NB4 (cell line): ENCODE results near the gene ABCF2.

Source experiments
- DNase-seq: peaks from one replicate; pipeline ENCODE4 v3.0.0; 2010; ENCODE audit warnings: low read depth
- H3K4me3 ChIP-seq: one replicate; pipeline ENCODE4 v1.5.1; 2011; ENCODE audit warnings: mild to moderate bottlenecking, low read depth, low read length, moderate library complexity
- CTCF ChIP-seq: IDR thresholded peaks from one replicate; pipeline ENCODE4 v1.5.1; 2012; ENCODE audit warnings: low read depth, low read length
- MYC ChIP-seq: IDR thresholded peaks from 2 replicates; pipeline ENCODE4 v1.6.1; 2011; ENCODE audit warnings: low read depth, low read length
- POLR2A ChIP-seq: IDR thresholded peaks from 2 replicates; pipeline ENCODE4 v1.6.1; 2011; ENCODE audit warnings: mild to moderate bottlenecking; ENCODE audit not compliant: insufficient read length; ENCODE audit errors: extremely low read depth
- TF ChIP-seq, protein P1 (sequence below): IDR thresholded peaks from 2 replicates; pipeline ENCODE4 v1.6.1; 2011; ENCODE audit warnings: low read depth, low read length

Gene ABCF2

DNA sequence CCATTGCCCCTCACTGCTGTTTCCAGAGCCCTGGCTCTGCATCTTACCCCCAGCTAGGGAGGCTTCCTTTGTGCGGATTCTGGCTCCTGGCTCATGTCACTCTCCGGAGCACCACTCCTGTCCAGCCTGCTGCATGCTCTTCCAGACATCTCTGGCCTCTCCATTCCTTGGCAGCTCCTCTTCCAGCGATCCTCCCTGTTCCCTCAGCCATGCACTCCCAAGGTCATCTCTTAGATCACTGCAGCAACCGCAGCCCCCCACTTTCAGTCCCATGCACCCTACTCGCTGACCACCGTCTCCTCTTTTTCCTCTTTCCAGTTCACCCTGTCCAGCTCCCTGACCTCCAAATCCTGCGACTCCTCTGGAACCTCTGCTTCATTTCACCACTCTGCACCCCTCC is 28.4 kb upstream of the ABCF2 start:
- TF ChIP-seq CTCF (no peak), POLR2A (no peak), MYC (no peak)
- TF ChIP-seq, protein P1, sequence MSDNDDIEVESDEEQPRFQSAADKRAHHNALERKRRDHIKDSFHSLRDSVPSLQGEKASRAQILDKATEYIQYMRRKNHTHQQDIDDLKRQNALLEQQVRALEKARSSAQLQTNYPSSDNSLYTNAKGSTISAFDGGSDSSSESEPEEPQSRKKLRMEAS = no peak
- no peak for DNase-seq
- H3K4me3 ChIP-seq = no peak overlapping the region

DNA sequence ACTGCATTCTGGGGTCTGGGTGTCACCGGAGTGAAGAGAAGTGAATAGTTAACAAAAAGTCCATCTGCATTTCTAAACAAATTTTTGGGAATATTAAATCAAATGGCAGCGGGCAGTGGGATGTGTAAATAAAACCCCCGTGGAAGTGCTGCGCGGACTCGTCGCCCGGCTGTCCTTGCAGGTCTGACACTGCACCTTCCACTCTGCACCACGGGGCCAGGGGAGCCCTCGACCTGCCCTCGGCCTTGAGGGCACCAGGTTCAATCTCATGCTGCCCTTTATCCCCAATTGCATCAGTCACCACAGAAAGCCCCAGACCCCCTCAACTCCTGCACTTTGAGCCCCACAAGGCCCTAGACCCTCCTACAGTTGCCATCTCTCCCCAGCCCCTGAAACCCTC is 27.8 kb upstream of the ABCF2 start:
- no peak for TF ChIP-seq MYC
- TF ChIP-seq, protein P1 = no peak
- TF ChIP-seq CTCF = no peak
- no peak for TF ChIP-seq POLR2A
- H3K4me3 ChIP-seq = no peak overlapping the region
- no peak for DNase-seq

- TF ChIP-seq POLR2A = no peak
- no peak for TF ChIP-seq MYC
- TF ChIP-seq CTCF = no peak
- TF ChIP-seq, protein P1 = no peak
- no peak for DNase-seq
Measured at GRCh38 chr7:151254316-151254715, 27.3 kb upstream of the ABCF2 start.

DNA sequence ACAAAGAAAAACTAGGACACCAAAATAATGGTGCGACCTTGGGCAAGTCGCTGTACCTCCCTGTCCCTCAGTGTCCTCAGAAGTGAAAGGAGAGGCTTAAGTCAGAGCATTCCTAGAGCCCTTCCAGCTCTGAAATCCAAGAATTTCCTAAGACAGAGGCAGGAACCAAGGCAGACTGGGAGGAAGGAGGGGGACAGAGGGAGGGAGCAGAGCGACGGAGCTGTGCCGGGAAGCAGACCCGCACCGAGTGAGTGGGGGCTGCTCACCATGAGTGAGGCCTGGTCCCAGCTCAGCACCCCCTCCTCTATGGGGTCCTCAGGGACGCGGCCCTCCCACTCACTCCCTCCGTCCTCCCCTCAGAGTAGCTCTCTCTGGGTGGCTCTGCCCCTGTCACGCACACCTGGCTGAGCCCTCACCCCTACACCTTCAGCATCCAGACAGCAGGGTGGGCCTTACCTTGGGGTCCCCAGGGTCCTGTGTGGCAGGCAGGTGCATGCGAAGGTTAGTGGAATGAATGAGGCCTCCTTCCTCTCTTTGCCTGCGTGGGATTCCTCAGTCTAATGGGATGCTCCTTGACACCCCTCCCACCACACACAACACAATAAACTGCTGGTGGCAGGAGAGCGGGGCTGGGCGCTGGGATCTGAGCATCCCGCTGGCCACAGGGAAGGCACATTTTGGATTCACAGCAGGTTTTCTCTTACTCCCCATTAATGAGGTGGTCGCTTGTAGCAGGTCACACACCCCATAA is 26.1 kb upstream of the ABCF2 start:
- no peak overlapping the region for H3K4me3 ChIP-seq
- DNase-seq = no peak
- TF ChIP-seq MYC (no peak), POLR2A (no peak), CTCF (no peak)
- TF ChIP-seq, protein P1 = no peak

More at GRCh38 chr7:151254316-151254715, 27.3 kb upstream of the ABCF2 start:
- no peak overlapping the region for H3K4me3 ChIP-seq

DNA sequence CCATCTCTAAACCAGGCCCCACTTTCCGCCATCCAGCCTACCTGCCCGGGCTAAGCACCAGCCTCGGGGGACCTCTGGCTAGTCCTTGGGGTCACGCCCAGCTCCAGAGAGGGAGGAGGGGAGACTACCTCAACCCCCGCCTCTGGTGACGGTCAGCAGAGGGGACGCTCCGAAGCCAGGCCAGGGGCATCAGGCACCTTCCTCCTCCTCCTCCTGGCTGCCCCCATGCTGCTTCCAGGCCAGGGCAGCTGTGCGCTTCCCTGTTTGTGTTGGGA is 25.5 kb upstream of the ABCF2 start:
- no peak overlapping the region for H3K4me3 ChIP-seq
- TF ChIP-seq CTCF (no peak), POLR2A (no peak), MYC (no peak)
- TF ChIP-seq, protein P1 = no peak
- DNase-seq = no peak
